AG04450 (cell line): ENCODE data around the gene MTRF1. TPM values are rescaled to one million over a fixed set of nuclear protein-coding genes. Genes with fewer than 3 reads are reported as not detected.

Experiments
- CTCF ChIA-PET: fragments of 300-600, 350-600 bp; formaldehyde crosslinking; extraction: SDS; loops from one replicate; lab custom pipeline; 2022; ENCODE audit warnings: antibody characterized with exemption, inconsistent platforms; lab: Charles Lee
- POLR2A ChIA-PET: fragments of 350-600 bp; formaldehyde crosslinking; extraction: SDS; loops from one replicate; lab custom pipeline; 2021; ENCODE audit warnings: antibody characterized with exemption, inconsistent platforms; lab: Yijun Ruan, JAX
- DNase-seq: peaks from one replicate; pipeline ENCODE4 v3.0.0-alpha.2; 2011; ENCODE audit warnings: low read depth, low spot score
- H3K27ac ChIP-seq: one replicate; pipeline ENCODE4 v1.5.1; 2012; ENCODE audit warnings: low read depth, low read length, control low read depth
- H3K27me3 ChIP-seq: one replicate; pipeline ENCODE4 v1.6.0; 2012; ENCODE audit warnings: low read length; ENCODE audit not compliant: control insufficient read depth, insufficient read depth
- H3K4me3 ChIP-seq: 2 replicates; pipeline ENCODE4 v1.5.1; 2011; ENCODE audit warnings: mild to moderate bottlenecking, low read depth, low read length, control low read depth
- H3K9me3 ChIP-seq: 2 replicates; pipeline ENCODE4 v1.5.1; 2012; ENCODE audit warnings: low read length; ENCODE audit not compliant: control insufficient read depth, insufficient read depth
- polyA plus RNA-seq: library from polyadenylated mRNA; depleted of rRNA; stranded (reverse); fragments of >200 nt; gene quantifications from 2 replicates; pipeline ENCODE4 v1.2.3, GENCODE V29; 2011
- TF ChIP-seq, protein P1 (sequence below): IDR thresholded peaks from 2 replicates; pipeline ENCODE4 v1.5.1; 2011; ENCODE audit warnings: low read depth, low read length, control low read depth, inconsistent platforms

MTRF1 gene
- polyA plus RNA-seq, 1 experiment: 14.6 TPM

DNA sequence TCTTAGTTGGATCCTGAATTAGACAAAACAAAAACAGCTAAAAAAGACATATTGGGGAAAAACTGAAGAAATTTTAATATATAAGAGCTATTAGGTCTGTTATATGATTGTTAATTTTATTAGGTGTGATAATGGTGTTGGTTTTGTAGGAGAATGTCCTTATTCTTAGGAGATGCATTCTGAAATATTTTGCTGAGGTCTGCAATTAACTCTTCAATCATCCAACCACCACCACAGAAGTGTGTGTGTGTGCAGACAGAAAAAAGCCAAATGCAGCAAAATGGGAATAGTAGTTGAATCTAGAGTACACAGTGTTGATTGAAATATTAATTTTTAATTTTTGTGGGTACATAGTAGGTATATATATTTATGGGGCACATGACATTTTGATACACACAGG lies 56.9 kb downstream of the MTRF1 start:
- ChIA-PET POLR2A (no interaction called here), CTCF (no interaction called here)
- DNase-seq: no peak
- no peak overlapping the region for H3K27ac ChIP-seq
- TF ChIP-seq, protein P1, sequence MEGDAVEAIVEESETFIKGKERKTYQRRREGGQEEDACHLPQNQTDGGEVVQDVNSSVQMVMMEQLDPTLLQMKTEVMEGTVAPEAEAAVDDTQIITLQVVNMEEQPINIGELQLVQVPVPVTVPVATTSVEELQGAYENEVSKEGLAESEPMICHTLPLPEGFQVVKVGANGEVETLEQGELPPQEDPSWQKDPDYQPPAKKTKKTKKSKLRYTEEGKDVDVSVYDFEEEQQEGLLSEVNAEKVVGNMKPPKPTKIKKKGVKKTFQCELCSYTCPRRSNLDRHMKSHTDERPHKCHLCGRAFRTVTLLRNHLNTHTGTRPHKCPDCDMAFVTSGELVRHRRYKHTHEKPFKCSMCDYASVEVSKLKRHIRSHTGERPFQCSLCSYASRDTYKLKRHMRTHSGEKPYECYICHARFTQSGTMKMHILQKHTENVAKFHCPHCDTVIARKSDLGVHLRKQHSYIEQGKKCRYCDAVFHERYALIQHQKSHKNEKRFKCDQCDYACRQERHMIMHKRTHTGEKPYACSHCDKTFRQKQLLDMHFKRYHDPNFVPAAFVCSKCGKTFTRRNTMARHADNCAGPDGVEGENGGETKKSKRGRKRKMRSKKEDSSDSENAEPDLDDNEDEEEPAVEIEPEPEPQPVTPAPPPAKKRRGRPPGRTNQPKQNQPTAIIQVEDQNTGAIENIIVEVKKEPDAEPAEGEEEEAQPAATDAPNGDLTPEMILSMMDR: no peak
- H3K27me3 ChIP-seq: no peaks in the 10 kb centered on the region
- H3K9me3 ChIP-seq: peaks cover 2% of the 10 kb centered on the region
- no peak overlapping the region for H3K4me3 ChIP-seq

DNA sequence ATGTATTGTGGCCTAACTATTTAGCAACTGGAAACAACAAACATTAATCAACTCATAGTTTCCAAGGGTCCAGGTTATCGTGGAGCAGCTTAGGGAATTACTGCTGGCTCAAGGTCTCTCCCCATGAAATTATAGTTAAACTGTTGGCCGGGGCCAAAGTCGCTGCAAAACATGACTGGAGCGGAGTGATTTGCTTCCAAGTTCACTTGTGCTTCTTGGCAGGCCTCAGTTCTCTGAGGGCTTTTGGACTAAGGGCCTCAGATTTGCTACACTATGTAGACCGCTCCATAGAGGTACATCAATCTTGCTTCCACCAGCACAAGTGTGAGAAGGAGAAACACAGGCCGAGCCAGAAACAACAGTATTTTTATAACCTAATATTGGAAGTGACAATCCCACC lies 59.6 kb downstream of the MTRF1 start:
- ChIA-PET CTCF (no interaction called here), POLR2A (no interaction called here)
- TF ChIP-seq, protein P1: no peak
- Histone ChIP-seq H3K4me3 (no peak overlapping the region), H3K27me3 (no peaks in the 10 kb centered on the region), H3K9me3 (no peaks in the 10 kb centered on the region), H3K27ac (no peak overlapping the region)
- DNase-seq: no peak

DNA sequence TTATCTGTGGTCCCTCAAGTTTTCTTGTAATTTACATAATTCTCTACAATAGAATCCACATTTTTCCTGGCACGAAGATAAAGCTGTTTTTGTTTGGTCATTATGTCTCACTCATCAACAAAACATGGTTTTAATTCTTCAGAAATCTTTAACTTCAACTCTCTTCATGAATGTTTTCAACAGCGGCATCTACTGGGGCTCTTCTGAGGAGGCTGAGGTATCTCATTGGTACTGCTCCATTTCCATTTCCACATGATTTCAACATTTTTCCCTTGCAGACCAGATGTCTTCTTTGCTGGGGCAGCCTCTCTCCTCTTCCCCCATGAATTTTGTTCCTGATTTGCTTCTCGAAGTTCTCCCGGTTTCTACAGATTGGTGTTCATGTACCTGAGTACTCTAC lies 63.2 kb downstream of the MTRF1 start:
- no peak overlapping the region for H3K27ac ChIP-seq
- H3K9me3 ChIP-seq: no peaks in the 10 kb centered on the region
- ChIA-PET CTCF (no interaction called here), POLR2A (no interaction called here)
- no peak for DNase-seq
- TF ChIP-seq, protein P1: no peak
- no peak overlapping the region for H3K4me3 ChIP-seq
- no peaks in the 10 kb centered on the region for H3K27me3 ChIP-seq

DNA sequence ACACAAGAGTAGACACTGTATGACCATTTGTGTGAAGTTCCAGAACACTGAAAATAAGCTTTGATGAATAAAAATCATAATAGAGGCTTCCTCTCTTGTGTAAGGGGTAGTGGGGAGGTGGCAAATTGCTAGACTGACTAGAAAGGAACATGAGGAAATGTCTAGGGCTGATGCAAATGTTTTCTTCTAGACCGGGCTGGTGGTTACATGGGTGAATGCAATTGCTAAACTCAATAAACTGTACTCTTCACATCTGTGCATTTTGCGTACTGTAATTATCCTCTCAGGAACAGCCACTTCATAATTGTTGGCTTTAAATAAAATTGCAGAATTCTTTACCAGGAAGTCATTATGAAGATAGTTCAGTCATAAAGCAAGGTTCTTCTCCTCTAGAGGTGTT lies 63.9 kb downstream of the MTRF1 start:
- H3K4me3 ChIP-seq: no peak overlapping the region
- CTCF ChIA-PET: interaction anchor here (0.5 kb wide), 1 partner anchor 32 kb away, joined by 7 read pairs; no protein-coding TSS in a partner anchor
- H3K27ac ChIP-seq: no peak overlapping the region
- DNase-seq: no peak
- TF ChIP-seq, protein P1: no peak
- no peaks in the 10 kb centered on the region for H3K9me3 ChIP-seq
- no peaks in the 10 kb centered on the region for H3K27me3 ChIP-seq
- POLR2A ChIA-PET: no interaction called here

DNA sequence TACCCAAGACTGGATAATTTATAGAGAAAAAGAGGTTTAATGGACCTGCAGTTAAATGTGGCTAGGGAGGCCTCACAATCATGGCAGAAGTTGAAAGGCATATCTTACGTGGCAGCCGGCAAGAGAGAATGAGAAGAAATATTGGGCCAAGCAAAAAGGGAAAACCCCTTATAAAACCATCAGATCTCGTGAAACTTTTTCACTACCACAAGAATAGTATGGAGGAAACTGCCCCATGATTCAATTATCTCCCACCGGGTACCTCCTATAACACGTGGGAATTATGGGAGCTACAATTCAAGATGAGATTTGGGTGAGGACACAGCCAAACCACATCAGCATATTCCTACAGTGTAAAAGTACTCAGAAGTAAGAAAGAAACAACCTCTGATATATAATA lies 64.3 kb downstream of the MTRF1 start:
- Histone ChIP-seq H3K27ac (no peak overlapping the region), H3K27me3 (no peaks in the 10 kb centered on the region), H3K9me3 (no peaks in the 10 kb centered on the region; the same call in 1 of the 2 replicates), H3K4me3 (no peak overlapping the region)
- ChIA-PET CTCF (no interaction called here), POLR2A (no interaction called here)
- TF ChIP-seq, protein P1: no peak
- DNase-seq: no peak
